Cardiac fibroblast (primary cell): Measurements from ENCODE around the gene CAMTA1.

Experiments used
- DNase-seq, 2 donors: peaks; one replicate each; pipeline versions ENCODE4 v3.0.0 to v3.0.0-alpha.2; 2010; ENCODE audit warnings: low read depth in 2 of 2
- H3K4me3 ChIP-seq, 2 donors: replicated peaks in 1 of 2; 1 replicate in 1 of 2; 2 replicates in 1 of 2; pipeline ENCODE4 v1.5.1; 2011; ENCODE audit warnings: low read depth in 2 of 2, low read length in 2 of 2, mild to moderate bottlenecking in 2 of 2, moderate library complexity in 1 of 2
- CTCF ChIP-seq: IDR thresholded peaks from one replicate; pipeline ENCODE4 v1.5.1; 2011; ENCODE audit warnings: low read depth, mild to moderate bottlenecking, low read length, inconsistent platforms

Gene CAMTA1

DNA sequence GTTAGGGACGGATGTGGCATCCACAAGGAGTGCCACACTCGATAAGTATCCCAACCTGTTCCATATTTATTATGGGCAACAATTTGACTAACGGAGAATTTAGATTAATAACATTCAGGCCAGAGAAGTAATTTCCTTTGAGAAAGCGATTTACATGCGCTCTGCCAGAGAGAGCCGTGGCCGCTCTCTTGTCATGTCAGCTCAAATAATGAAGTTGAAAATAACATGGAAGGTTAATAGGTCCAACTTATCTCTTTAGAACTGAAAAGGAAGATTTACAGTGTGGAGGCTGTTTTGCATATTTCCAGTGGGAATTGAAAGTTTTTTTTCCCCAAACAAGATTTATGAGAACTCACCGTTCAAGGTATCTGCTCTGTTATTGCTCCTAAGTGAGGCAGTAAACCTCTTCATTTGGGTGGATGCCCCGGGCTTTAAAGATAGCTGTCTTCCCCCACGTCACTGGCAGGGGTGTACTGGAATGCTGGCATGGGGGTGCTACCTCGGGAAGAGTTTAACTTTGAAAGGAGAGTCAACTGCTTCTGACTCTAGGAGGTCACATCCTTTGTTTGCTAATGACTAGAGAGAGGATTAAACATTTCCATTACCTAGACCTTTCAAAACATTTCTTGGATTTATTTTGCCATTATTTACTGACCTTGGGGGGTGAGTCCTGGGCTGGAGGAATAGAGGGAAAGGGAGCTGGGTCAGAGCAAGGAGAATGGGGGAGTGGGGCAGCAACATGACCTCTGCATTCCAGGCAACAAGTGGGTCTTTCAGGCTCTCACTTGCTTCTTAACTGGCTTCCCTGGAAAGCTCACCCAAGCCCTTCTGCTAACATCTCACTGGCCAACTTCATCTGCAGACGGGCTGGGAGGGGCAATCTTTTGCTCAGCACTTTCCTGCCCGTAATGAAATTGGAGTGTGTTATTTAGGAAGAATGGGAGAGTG lies 204.2 kb downstream of the CAMTA1 start:
- TF ChIP-seq CTCF: no peak
- no peak overlapping the region for H3K4me3 ChIP-seq
- no peak for DNase-seq

GRCh38 chr1:6991266-6991665 lies 206.0 kb downstream of the CAMTA1 start:
- H3K4me3 ChIP-seq: no peak overlapping the region
- TF ChIP-seq CTCF: no peak
- DNase-seq: peak; percentile 30 to 50

GRCh38 chr1:6995789-6996188 lies 210.5 kb downstream of the CAMTA1 start:
- H3K4me3 ChIP-seq: no peak overlapping the region
- no peak for TF ChIP-seq CTCF
- no peak for DNase-seq

GRCh38 chr1:6996371-6996770 lies 211.1 kb downstream of the CAMTA1 start:
- no peak for DNase-seq
- no peak for TF ChIP-seq CTCF
- no peak overlapping the region for H3K4me3 ChIP-seq

GRCh38 chr1:6996866-6997265 lies 211.6 kb downstream of the CAMTA1 start:
- H3K4me3 ChIP-seq: no peak overlapping the region
- TF ChIP-seq CTCF: no peak
- no peak for DNase-seq

DNA sequence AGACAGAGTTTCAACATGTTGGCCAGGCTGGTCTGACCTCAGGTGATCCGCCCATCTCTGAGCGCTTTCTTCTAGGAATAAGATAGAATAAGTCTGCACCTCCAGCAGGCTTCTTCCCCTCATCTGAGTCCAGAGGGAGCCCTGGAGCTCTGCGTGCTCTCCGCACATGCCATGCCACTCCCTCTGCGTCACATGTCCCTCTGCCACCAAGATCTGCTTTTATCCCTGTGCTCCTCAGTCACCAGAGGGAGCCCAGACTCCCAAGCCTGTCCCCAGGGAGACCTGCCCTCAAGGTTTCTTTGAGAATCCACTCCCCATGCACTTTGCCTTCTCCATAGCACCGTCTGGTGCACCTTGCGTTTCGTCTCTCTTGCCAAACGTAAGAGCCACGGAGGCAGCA lies 213.0 kb downstream of the CAMTA1 start:
- DNase-seq: no peak
- no peak for TF ChIP-seq CTCF
- H3K4me3 ChIP-seq: no peak overlapping the region

- no peak for DNase-seq
- H3K4me3 ChIP-seq: no peak overlapping the region
- no peak for TF ChIP-seq CTCF
Measured at GRCh38 chr1:6999826-7000225, 214.6 kb downstream of the CAMTA1 start.
